ENCODE results near the gene OR9Q2.
"Not testable (repeated sequence)": the region's sequence is repeated elsewhere in the genome, so short reads cannot be mapped to it uniquely, and the experiment has no call there.

OR9Q2 gene

GRCh38 chr11:58179648-58180047 is 9.2 kb upstream of the OR9Q2 start:
- TF ChIP-seq EZH2 (IDR thresholded peaks at IDR 0.05): no peak
- TF ChIP-seq FOXP2 (optimal IDR thresholded peaks at IDR 0.05; ENCODE audit: control extremely low read depth, extremely low read length, insufficient read depth): no peak
- TF ChIP-seq POLR2AphosphoS5 (IDR thresholded peaks at IDR 0.05; ENCODE audit: borderline replicate concordance, low read depth, low read length): no peak
- Histone ChIP-seq H3K9ac (ENCODE audit: insufficient read length) (no peak overlapping the region), H3K36me3 (ENCODE audit: insufficient read depth, low read length) (no peaks in the 10 kb centered on the region), H3K9me3 (ENCODE audit: low read depth, low read length) (no peaks in the 10 kb centered on the region), H3K27ac (no peak overlapping the region), H3K4me3 (no peak overlapping the region)
- no peak for DNase-seq (ENCODE audit: low read depth, low spot score)

- no peak for DNase-seq (ENCODE audit: low read depth, low spot score)
- Histone ChIP-seq H3K36me3 (ENCODE audit: insufficient read depth, low read length) (no peaks in the 10 kb centered on the region), H3K9me3 (ENCODE audit: low read depth, low read length) (no peaks in the 10 kb centered on the region), H3K9ac (ENCODE audit: insufficient read length) (no peak overlapping the region), H3K4me3 (no peak overlapping the region), H3K27ac (no peak overlapping the region)
- TF ChIP-seq POLR2AphosphoS5 (IDR thresholded peaks at IDR 0.05; ENCODE audit: borderline replicate concordance, low read depth, low read length): no peak
- no peak for TF ChIP-seq EZH2 (IDR thresholded peaks at IDR 0.05)
- no peak for TF ChIP-seq FOXP2 (optimal IDR thresholded peaks at IDR 0.05; ENCODE audit: control extremely low read depth, extremely low read length, insufficient read depth)
Measured at GRCh38 chr11:58186938-58187337, 1.9 kb upstream of the OR9Q2 start.

- Histone ChIP-seq H3K9ac (ENCODE audit: insufficient read length) (no peak overlapping the region), H3K36me3 (ENCODE audit: insufficient read depth, low read length) (no peaks in the 10 kb centered on the region), H3K4me3 (no peak overlapping the region), H3K27ac (no peak overlapping the region), H3K9me3 (ENCODE audit: low read depth, low read length) (no peaks in the 10 kb centered on the region)
- TF ChIP-seq FOXP2 (optimal IDR thresholded peaks at IDR 0.05; ENCODE audit: control extremely low read depth, extremely low read length, insufficient read depth) (no peak), EZH2 (IDR thresholded peaks at IDR 0.05) (no peak), POLR2AphosphoS5 (IDR thresholded peaks at IDR 0.05; ENCODE audit: borderline replicate concordance, low read depth, low read length) (no peak)
- no peak for DNase-seq (ENCODE audit: low read depth, low spot score)
Measured at GRCh38 chr11:58192229-58192628, 3.4 kb downstream of the OR9Q2 start.

GRCh38 chr11:58193391-58193790 is 4.5 kb downstream of the OR9Q2 start:
- Histone ChIP-seq H3K9me3 (ENCODE audit: low read depth, low read length) (no peaks in the 10 kb centered on the region), H3K9ac (ENCODE audit: insufficient read length) (no peak overlapping the region), H3K27ac (no peak overlapping the region), H3K4me3 (no peak overlapping the region), H3K36me3 (ENCODE audit: insufficient read depth, low read length) (no peaks in the 10 kb centered on the region)
- TF ChIP-seq EZH2 (IDR thresholded peaks at IDR 0.05) (no peak), FOXP2 (optimal IDR thresholded peaks at IDR 0.05; ENCODE audit: control extremely low read depth, extremely low read length, insufficient read depth) (no peak), POLR2AphosphoS5 (IDR thresholded peaks at IDR 0.05; ENCODE audit: borderline replicate concordance, low read depth, low read length) (no peak)
- DNase-seq (ENCODE audit: low read depth, low spot score): no peak

- no peak for DNase-seq (ENCODE audit: low read depth, low spot score)
- no peaks in the 10 kb centered on the region for H3K9me3 ChIP-seq (ENCODE audit: low read depth, low read length)
- no peak overlapping the region for H3K4me3 ChIP-seq
- no peak overlapping the region for H3K9ac ChIP-seq (ENCODE audit: insufficient read length)
- no peaks in the 10 kb centered on the region for H3K36me3 ChIP-seq (ENCODE audit: insufficient read depth, low read length)
- no peak overlapping the region for H3K27ac ChIP-seq
- TF ChIP-seq EZH2 (IDR thresholded peaks at IDR 0.05) (no peak), POLR2AphosphoS5 (IDR thresholded peaks at IDR 0.05; ENCODE audit: borderline replicate concordance, low read depth, low read length) (no peak), FOXP2 (optimal IDR thresholded peaks at IDR 0.05; ENCODE audit: control extremely low read depth, extremely low read length, insufficient read depth) (no peak)
Measured at GRCh38 chr11:58195939-58196338, 7.1 kb downstream of the OR9Q2 start.

- DNase-seq (ENCODE audit: low read depth, low spot score): no peak
- Histone ChIP-seq H3K9ac (ENCODE audit: insufficient read length) (no peak overlapping the region), H3K27ac (no peak overlapping the region), H3K9me3 (ENCODE audit: low read depth, low read length) (no peaks in the 10 kb centered on the region), H3K36me3 (ENCODE audit: insufficient read depth, low read length) (no peaks in the 10 kb centered on the region), H3K4me3 (no peak overlapping the region)
- TF ChIP-seq EZH2 (IDR thresholded peaks at IDR 0.05): no peak
- no peak for TF ChIP-seq FOXP2 (optimal IDR thresholded peaks at IDR 0.05; ENCODE audit: control extremely low read depth, extremely low read length, insufficient read depth)
Measured at GRCh38 chr11:58199271-58199670, 10.4 kb downstream of the OR9Q2 start.

- Histone ChIP-seq H3K9ac (ENCODE audit: insufficient read length) (no peak within 1 kb of the TSS), H3K4me3 (no peak within 1 kb of the TSS), H3K27ac (no peak within 1 kb of the TSS), H3K36me3 (ENCODE audit: insufficient read depth, low read length) (no peaks in the 10 kb centered on the region), H3K9me3 (ENCODE audit: low read depth, low read length) (no peaks in the 10 kb centered on the region)
- no peak for TF ChIP-seq FOXP2 (optimal IDR thresholded peaks at IDR 0.05; ENCODE audit: control extremely low read depth, extremely low read length, insufficient read depth)
- no peak for TF ChIP-seq EZH2 (IDR thresholded peaks at IDR 0.05)
- no peak for TF ChIP-seq POLR2AphosphoS5 (IDR thresholded peaks at IDR 0.05; ENCODE audit: borderline replicate concordance, low read depth, low read length)
- DNase-seq (ENCODE audit: low read depth, low spot score): no peak
Measured at GRCh38 chr11:58204042-58204441, 15.2 kb downstream of the OR9Q2 start, which contains the start of gene OR1S2. TSS of gene OR1S2 (minus strand) at chr11:58204142. CDS start at chr11:58204142, 0 bp downstream.

- not testable (repeated sequence) for H3K9ac ChIP-seq (ENCODE audit: insufficient read length)
Measured at GRCh38 chr11:58212420-58212819, 23.6 kb downstream of the OR9Q2 start, which contains the start of gene OR1S1. TSS of gene OR1S1 (plus strand) at chr11:58212720.

GRCh38 chr11:58216476-58216875 is 27.6 kb downstream of the OR9Q2 start:
- Histone ChIP-seq H3K4me3 (no peak overlapping the region), H3K9me3 (ENCODE audit: low read depth, low read length) (no peaks in the 10 kb centered on the region), H3K9ac (ENCODE audit: insufficient read length) (no peak overlapping the region), H3K27ac (no peak overlapping the region), H3K36me3 (ENCODE audit: insufficient read depth, low read length) (no peaks in the 10 kb centered on the region)
- DNase-seq (ENCODE audit: low read depth, low spot score): no peak
- no peak for TF ChIP-seq POLR2AphosphoS5 (IDR thresholded peaks at IDR 0.05; ENCODE audit: borderline replicate concordance, low read depth, low read length)
- TF ChIP-seq EZH2 (IDR thresholded peaks at IDR 0.05): no peak
- no peak for TF ChIP-seq FOXP2 (optimal IDR thresholded peaks at IDR 0.05; ENCODE audit: control extremely low read depth, extremely low read length, insufficient read depth)

More at GRCh38 chr11:58212420-58212819, 23.6 kb downstream of the OR9Q2 start, which contains the start of gene OR1S1:
- not testable (repeated sequence) for DNase-seq (ENCODE audit: low read depth, low spot score); H3K4me3 ChIP-seq; H3K36me3 ChIP-seq (ENCODE audit: insufficient read depth, low read length); H3K9me3 ChIP-seq (ENCODE audit: low read depth, low read length); H3K27ac ChIP-seq
